ENCODE results near the gene ADAT3. TPM values are rescaled to one million over a fixed set of nuclear protein-coding genes. Genes with fewer than 3 reads are reported as not detected.

ADAT3 gene
- total RNA-seq, 1 donor from 2014 or later: 18.4 TPM

- H3K9me3 ChIP-seq: no peaks in the 10 kb centered on the region
- peaks cover 18 to 34% of the 10 kb centered on the region in 2 donors for H3K4me1 ChIP-seq
- H3K27me3 ChIP-seq: no peaks in the 10 kb centered on the region
- no peak for TF ChIP-seq CTCF (IDR thresholded peaks at IDR 0.05)
- no peak for DNase-seq (ENCODE audit: low spot score in 2 of 2)
- intact Hi-C loops (cut with DNase I): no loop called here
- peaks cover 0 to 5% of the 10 kb centered on the region in 2 donors for H3K36me3 ChIP-seq
- no peak overlapping the region for H3K4me3 ChIP-seq
- H3K27ac ChIP-seq: no peak overlapping the region
Observed at GRCh38 chr19:1858412-1859081, 46.7 kb upstream of the ADAT3 start.

- intact Hi-C loops (cut with DNase I): no loop called here
- Histone ChIP-seq H3K27me3 (no peaks in the 10 kb centered on the region), H3K9me3 (no peaks in the 10 kb centered on the region), H3K4me1 (peaks cover 16 to 29% of the 10 kb centered on the region in 2 donors), H3K36me3 (peaks cover 0 to under 1% of the 10 kb centered on the region in 2 donors), H3K27ac (no peak overlapping the region), H3K4me3 (no peak overlapping the region)
- no peak for TF ChIP-seq CTCF (IDR thresholded peaks at IDR 0.05)
- DNase-seq (ENCODE audit: low spot score in 2 of 2): no peak
Observed at GRCh38 chr19:1859331-1859781, 45.8 kb upstream of the ADAT3 start.

GRCh38 chr19:1860042-1860775, 45.0 kb upstream of the ADAT3 start:
- no peak overlapping the region for H3K27ac ChIP-seq
- no peak for DNase-seq (ENCODE audit: low spot score in 2 of 2)
- no peak for TF ChIP-seq CTCF (IDR thresholded peaks at IDR 0.05)
- H3K36me3 ChIP-seq: no peaks in the 10 kb centered on the region
- H3K4me1 ChIP-seq: peaks cover 16 to 29% of the 10 kb centered on the region in 2 donors
- H3K9me3 ChIP-seq: no peaks in the 10 kb centered on the region
- no peaks in the 10 kb centered on the region for H3K27me3 ChIP-seq
- H3K4me3 ChIP-seq: no peak overlapping the region
- intact Hi-C loops (cut with DNase I): loop anchor here (5.0 kb wide), 1 partner anchor 292 kb away; the partner anchor contains the start of gene AP3D1

GRCh38 chr19:1860821-1861598, 44.2 kb upstream of the ADAT3 start:
- Histone ChIP-seq H3K27ac (no peak overlapping the region), H3K27me3 (no peaks in the 10 kb centered on the region), H3K4me1 (peaks cover 16 to 29% of the 10 kb centered on the region in 2 donors), H3K36me3 (no peaks in the 10 kb centered on the region), H3K4me3 (no peak overlapping the region), H3K9me3 (no peaks in the 10 kb centered on the region)
- TF ChIP-seq CTCF (IDR thresholded peaks at IDR 0.05): no peak
- no peak for DNase-seq (ENCODE audit: low spot score in 2 of 2)
- intact Hi-C loops (cut with DNase I): loop anchor here (5.0 kb wide), 1 partner anchor 291 kb away; the partner anchor contains the start of gene AP3D1

- Histone ChIP-seq H3K4me3 (peak overlapping the region; percentile 59 to 92), H3K36me3 (no peaks in the 10 kb centered on the region), H3K27me3 (no peaks in the 10 kb centered on the region), H3K4me1 (peaks cover 16 to 29% of the 10 kb centered on the region in 2 donors), H3K9me3 (no peaks in the 10 kb centered on the region), H3K27ac (no peak overlapping the region)
- no peak for TF ChIP-seq CTCF (IDR thresholded peaks at IDR 0.05)
- intact Hi-C loops (cut with DNase I): loop anchor here (5.0 kb wide), 1 partner anchor 291 kb away; the partner anchor contains the start of gene AP3D1
- no peak for DNase-seq (ENCODE audit: low spot score in 2 of 2)
Observed at GRCh38 chr19:1861599-1862031, 43.6 kb upstream of the ADAT3 start.

All from ascending aorta (tissue), 2 donors.